ENCODE results near the gene CFAP44. TPM values are rescaled to one million over a fixed set of nuclear protein-coding genes. Genes with fewer than 3 reads are reported as not detected.
"Not testable (repeated sequence)": the region's sequence is repeated elsewhere in the genome, so short reads cannot be mapped to it uniquely, and the experiment has no call there.

Gene CFAP44
- total RNA-seq, 1 experiment from 2014 or later = 3.7 TPM

DNA sequence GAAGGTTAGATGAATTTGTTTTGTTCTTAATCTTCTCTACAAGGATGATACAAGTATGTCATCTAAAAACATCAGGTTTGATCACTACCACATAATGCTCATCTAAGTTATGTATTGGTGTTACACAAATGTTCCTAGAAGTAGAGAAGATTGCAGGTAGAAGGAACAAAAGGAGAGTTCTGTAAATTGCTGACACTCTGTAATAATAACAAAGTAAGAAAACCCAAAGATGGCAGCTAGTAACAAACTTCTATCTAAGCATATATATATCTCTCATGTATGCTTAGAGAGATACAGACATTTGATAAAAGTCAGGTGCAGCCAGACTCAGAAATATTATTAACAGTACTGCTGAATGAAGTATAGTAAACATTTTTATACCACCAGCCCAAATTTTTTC is 20.2 kb upstream of the CFAP44 start:
- Mint-ChIP-seq H3K4me1 (no peaks in the 10 kb centered on the region), H3K36me3 (ENCODE audit: insufficient read depth in 1 of 3, low read depth in 3 of 3) (peaks cover 44 to 66% (median 62%) of the 10 kb centered on the region in 3 experiments), H3K27ac (no peak overlapping the region), H3K4me3 (no peak overlapping the region), H3K9me3 (peaks cover 11 to 14% of the 10 kb centered on the region in 2 experiments), H3K27me3 (ENCODE audit: low read depth) (no peaks in the 10 kb centered on the region)
- Histone ChIP-seq H2BK120ac (ENCODE audit: low read depth, low read length, poor library complexity, severe bottlenecking) (no peak overlapping the region), H3K4ac (ENCODE audit: low read depth, low read length) (no peak overlapping the region), H4K20me1 (ENCODE audit: control insufficient read depth, insufficient read depth, insufficient read length) (no peaks in the 10 kb centered on the region), H2BK15ac (ENCODE audit: low read depth, low read length) (no peak overlapping the region), H4K8ac (replicated peaks; ENCODE audit: insufficient read length, low read depth, low read length) (no peak overlapping the region), H4K91ac (ENCODE audit: insufficient read length, low read depth, low read length) (no peak overlapping the region), H2BK20ac (ENCODE audit: low read depth, low read length, poor library complexity, severe bottlenecking) (no peak overlapping the region), H3K27ac (ENCODE audit: insufficient read length, low read depth, low read length) (no peak overlapping the region), H2BK5ac (ENCODE audit: insufficient read length, low read length) (no peak overlapping the region), H3K79me2 (ENCODE audit: insufficient read depth, low read length) (no peaks in the 10 kb centered on the region), H3T11ph (ENCODE audit: low read length) (no peak overlapping the region), H3K23ac (ENCODE audit: insufficient read length, low read depth, low read length) (no peak overlapping the region), H3K56ac (ENCODE audit: insufficient read length, low read depth, low read length) (no peak overlapping the region), H3K23me2 (ENCODE audit: insufficient read length, low read depth, low read length, poor library complexity, severe bottlenecking) (no peaks in the 10 kb centered on the region), H2AFZ (ENCODE audit: low read length) (no peak overlapping the region), H3K4me1 (ENCODE audit: insufficient read depth, low read length) (no peaks in the 10 kb centered on the region), H3K79me1 (ENCODE audit: insufficient read depth, low read depth, low read length, poor library complexity, severe bottlenecking) (no peaks in the 10 kb centered on the region), H3K18ac (ENCODE audit: insufficient read length, low read depth, low read length) (no peak overlapping the region), H3K27me3 (ENCODE audit: insufficient read depth, low read length) (no peaks in the 10 kb centered on the region), H3K4me2 (ENCODE audit: insufficient read depth, insufficient read length, low read length) (no peak overlapping the region), H2BK12ac (ENCODE audit: insufficient read length, low read depth, low read length) (no peak overlapping the region), H3K9ac (ENCODE audit: extremely low read depth, insufficient read length, low read length) (no peak overlapping the region), H4K5ac (ENCODE audit: insufficient read length, low read depth, low read length) (no peak overlapping the region), H3K9me3 (ENCODE audit: control insufficient read depth, low read depth, low read length) (no peaks in the 10 kb centered on the region), H2AK5ac (ENCODE audit: insufficient read length, low read length) (no peak overlapping the region), H3K14ac (ENCODE audit: insufficient read depth, low read length) (no peak overlapping the region)
- TF ChIP-seq, protein P1, sequence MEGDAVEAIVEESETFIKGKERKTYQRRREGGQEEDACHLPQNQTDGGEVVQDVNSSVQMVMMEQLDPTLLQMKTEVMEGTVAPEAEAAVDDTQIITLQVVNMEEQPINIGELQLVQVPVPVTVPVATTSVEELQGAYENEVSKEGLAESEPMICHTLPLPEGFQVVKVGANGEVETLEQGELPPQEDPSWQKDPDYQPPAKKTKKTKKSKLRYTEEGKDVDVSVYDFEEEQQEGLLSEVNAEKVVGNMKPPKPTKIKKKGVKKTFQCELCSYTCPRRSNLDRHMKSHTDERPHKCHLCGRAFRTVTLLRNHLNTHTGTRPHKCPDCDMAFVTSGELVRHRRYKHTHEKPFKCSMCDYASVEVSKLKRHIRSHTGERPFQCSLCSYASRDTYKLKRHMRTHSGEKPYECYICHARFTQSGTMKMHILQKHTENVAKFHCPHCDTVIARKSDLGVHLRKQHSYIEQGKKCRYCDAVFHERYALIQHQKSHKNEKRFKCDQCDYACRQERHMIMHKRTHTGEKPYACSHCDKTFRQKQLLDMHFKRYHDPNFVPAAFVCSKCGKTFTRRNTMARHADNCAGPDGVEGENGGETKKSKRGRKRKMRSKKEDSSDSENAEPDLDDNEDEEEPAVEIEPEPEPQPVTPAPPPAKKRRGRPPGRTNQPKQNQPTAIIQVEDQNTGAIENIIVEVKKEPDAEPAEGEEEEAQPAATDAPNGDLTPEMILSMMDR (conservative IDR thresholded peaks at IDR 0.05) = no peak
- no peak for DNase-seq

DNA sequence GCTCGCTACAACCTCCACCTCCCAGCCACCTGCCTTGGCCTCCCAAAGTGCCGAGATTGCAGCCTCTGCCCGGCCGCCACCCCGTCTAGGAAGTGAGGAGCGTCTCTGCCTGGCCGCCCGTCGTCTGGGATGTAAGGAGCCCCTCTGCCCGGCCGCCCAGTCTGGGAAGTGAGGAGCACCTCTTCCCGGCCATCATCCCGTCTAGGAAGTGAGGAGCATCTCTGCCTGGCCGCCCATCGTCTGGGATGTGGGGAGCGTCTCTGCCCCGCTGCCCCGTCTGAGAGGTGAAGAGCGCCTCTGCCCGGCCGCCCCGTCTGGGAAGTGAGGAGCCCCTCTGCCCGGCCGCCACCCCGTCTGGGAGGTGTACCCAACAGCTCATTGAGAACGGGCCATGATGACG is 17.3 kb upstream of the CFAP44 start:
- H4K20me1 ChIP-seq (ENCODE audit: control insufficient read depth, insufficient read depth, insufficient read length); H2BK5ac ChIP-seq (ENCODE audit: insufficient read length, low read length); H2BK12ac ChIP-seq (ENCODE audit: insufficient read length, low read depth, low read length); H3K79me1 ChIP-seq (ENCODE audit: insufficient read depth, low read depth, low read length, poor library complexity, severe bottlenecking); H2BK120ac ChIP-seq (ENCODE audit: low read depth, low read length, poor library complexity, severe bottlenecking); H3K27me3 ChIP-seq (ENCODE audit: insufficient read depth, low read length); H3K23ac ChIP-seq (ENCODE audit: insufficient read length, low read depth, low read length); H2BK15ac ChIP-seq (ENCODE audit: low read depth, low read length); DNase-seq; H2BK20ac ChIP-seq (ENCODE audit: low read depth, low read length, poor library complexity, severe bottlenecking); H3K14ac ChIP-seq (ENCODE audit: insufficient read depth, low read length); H2AK5ac ChIP-seq (ENCODE audit: insufficient read length, low read length); H3K4me1 Mint-ChIP-seq; H4K5ac ChIP-seq (ENCODE audit: insufficient read length, low read depth, low read length); H3K4me1 ChIP-seq (ENCODE audit: insufficient read depth, low read length); H3T11ph ChIP-seq (ENCODE audit: low read length); H4K8ac ChIP-seq (replicated peaks; ENCODE audit: insufficient read length, low read depth, low read length); H3K18ac ChIP-seq (ENCODE audit: insufficient read length, low read depth, low read length); H3K79me2 ChIP-seq (ENCODE audit: insufficient read depth, low read length); H3K27ac Mint-ChIP-seq; H3K4me2 ChIP-seq (ENCODE audit: insufficient read depth, insufficient read length, low read length); H3K27me3 Mint-ChIP-seq (ENCODE audit: low read depth); H3K4me3 Mint-ChIP-seq; H4K91ac ChIP-seq (ENCODE audit: insufficient read length, low read depth, low read length); H3K23me2 ChIP-seq (ENCODE audit: insufficient read length, low read depth, low read length, poor library complexity, severe bottlenecking); H3K27ac ChIP-seq (ENCODE audit: insufficient read length, low read depth, low read length); H3K4ac ChIP-seq (ENCODE audit: low read depth, low read length); H3K9ac ChIP-seq (ENCODE audit: extremely low read depth, insufficient read length, low read length); H3K56ac ChIP-seq (ENCODE audit: insufficient read length, low read depth, low read length); H3K9me3 ChIP-seq (ENCODE audit: control insufficient read depth, low read depth, low read length); H2AFZ ChIP-seq (ENCODE audit: low read length): not testable (repeated sequence)
- peaks cover 11 to 14% of the 10 kb centered on the region in 2 experiments for H3K9me3 Mint-ChIP-seq
- H3K36me3 Mint-ChIP-seq (ENCODE audit: insufficient read depth in 1 of 3, low read depth in 3 of 3) = peaks cover 38 to 48% (median 45%) of the 10 kb centered on the region in 3 experiments
- WGBS (ENCODE audit: extremely low coverage, insufficient read length, low lambda C conversion rate) = no CpG with 5 or more reads among the region's 27 CpGs

Data from H9 (cell line).